PC-3 (cell line): Measurements from ENCODE around the gene BEX1. TPM values are rescaled to one million over a fixed set of nuclear protein-coding genes. Genes with fewer than 3 reads are reported as not detected.
"Not testable (repeated sequence)": the region's sequence is repeated elsewhere in the genome, so short reads cannot be mapped to it uniquely, and the experiment has no call there.

Experiments
- ATAC-seq: fragments of 200-7000 bp; cut with Tn5 transposase; 2 replicates; pipeline ENCODE4 v1.9.1; 2020; ENCODE audit warnings: mild to moderate bottlenecking, moderate library complexity
- BruUV-seq: library from RNA; stranded (reverse); fragments of 400-500 nt; replicated peaks from 2 replicates; lab custom pipeline; 2021; lab: Mats Ljungman, UMichigan
- CTCF ChIA-PET: fragments of 300-600 bp; sonication (Branson Sonifier 250); formaldehyde crosslinking; loops from one replicate; lab custom pipeline; 2022; ENCODE audit warnings: antibody characterized with exemption; lab: Charles Lee
- POLR2A ChIA-PET: fragments of 300-600 bp; sonication (Branson Sonifier 250); formaldehyde crosslinking; loops from one replicate; lab custom pipeline; 2022; ENCODE audit warnings: antibody characterized with exemption; ENCODE audit not compliant: unreplicated experiment; lab: Charles Lee
- DNase-seq: peaks from one replicate; pipeline ENCODE4 v3.0.0-alpha.2; 2015
- H2AFZ ChIP-seq: fragments of 300-600 bp; sonication (generic); 2 replicates; pipeline ENCODE4 v1.6.0; 2016; ENCODE audit warnings: antibody characterized with exemption, low read length
- H3F3A ChIP-seq: fragments of 300-600 bp; sonication (generic); one replicate; pipeline ENCODE4 v1.6.0; 2017; ENCODE audit warnings: antibody characterized with exemption, low read length, control low read depth, mild to moderate bottlenecking; ENCODE audit not compliant: unreplicated experiment
- H3K27ac ChIP-seq: fragments of 300-600 bp; sonication (generic); 2 replicates; pipeline ENCODE4 v1.5.1; 2016; ENCODE audit warnings: mild to moderate bottlenecking, low read length
- H3K27me3 ChIP-seq: fragments of 300-600 bp; sonication (generic); 2 replicates; pipeline ENCODE4 v1.6.1; 2016; ENCODE audit warnings: low read length, mixed read lengths
- H3K36me3 ChIP-seq: fragments of 300-600 bp; sonication (generic); 2 replicates; pipeline ENCODE4 v1.6.1; 2016; ENCODE audit warnings: low read depth, mixed run types, low read length, mixed read lengths
- H3K4me1 ChIP-seq: fragments of 300-600 bp; sonication (generic); 2 replicates; pipeline ENCODE4 v1.5.1; 2016; ENCODE audit warnings: low read length; ENCODE audit not compliant: insufficient read depth
- H3K4me2 ChIP-seq: fragments of 300-600 bp; sonication (generic); 2 replicates; pipeline ENCODE4 v1.6.0; 2016; ENCODE audit warnings: low read length
- H3K4me3 ChIP-seq: fragments of 300-600 bp; sonication (generic); 2 replicates; pipeline ENCODE4 v1.5.1; 2016; ENCODE audit warnings: mild to moderate bottlenecking, low read length, mixed read lengths
- H3K79me2 ChIP-seq: fragments of 300-600 bp; sonication (generic); 2 replicates; pipeline ENCODE4 v1.6.1; 2017; ENCODE audit warnings: low read length, mixed read lengths
- H3K9ac ChIP-seq: fragments of 300-600 bp; sonication (generic); 2 replicates; pipeline ENCODE4 v1.6.0; 2016; ENCODE audit warnings: mild to moderate bottlenecking, low read length
- H3K9me2 ChIP-seq: fragments of 300-600 bp; sonication (generic); replicated peaks from 2 replicates; pipeline ENCODE4 v1.6.1; 2016; ENCODE audit warnings: mixed run types, low read length, mixed read lengths
- H3K9me3 ChIP-seq: fragments of 300-600 bp; sonication (generic); 2 replicates; pipeline ENCODE4 v1.6.1; 2016; ENCODE audit warnings: low read length, mixed read lengths
- H4K20me1 ChIP-seq: fragments of 300-600 bp; sonication (generic); 2 replicates; pipeline ENCODE4 v1.6.1; 2016; ENCODE audit warnings: low read length, mixed read lengths
- EZH2 ChIP-seq: fragments of 300-600 bp; sonication (generic); IDR thresholded peaks from one replicate; pipeline ENCODE4 v1.6.1; 2017; ENCODE audit warnings: antibody characterized with exemption, mild to moderate bottlenecking, low read length; ENCODE audit not compliant: unreplicated experiment
- EZH2phosphoT487 ChIP-seq: fragments of 300-600 bp; sonication (generic); IDR thresholded peaks from 2 replicates; pipeline ENCODE4 v1.6.1; 2018; ENCODE audit warnings: mild to moderate bottlenecking, antibody characterized with exemption, low read length, borderline replicate concordance
- intact Hi-C: fragments of 100-400 bp; cut with micrococcal nuclease; formaldehyde crosslinking; loops from 2 replicates; pipeline ENCODE4 v1.9.0; 2023
- total RNA-seq: library from RNA; depleted of rRNA; stranded (reverse); fragments of >200 nt; gene quantifications from 2 replicates; pipeline ENCODE4 v1.2.3, GENCODE V29; 2014
- TF ChIP-seq, protein P1 (sequence below): fragments of 300-600 bp; sonication (generic); conservative IDR thresholded peaks from 2 replicates; pipeline ENCODE4 v1.5.1; 2017; ENCODE audit warnings: antibody characterized with exemption, low read depth, mild to moderate bottlenecking, low read length

Gene BEX1
- total RNA-seq, 1 experiment from 2014 or later: 4.0 TPM

- no peak overlapping the region for H2AFZ ChIP-seq
- H3K27me3 ChIP-seq: no peaks in the 10 kb centered on the region
- DNase-seq (no peak), ATAC-seq (no peak)
- no peaks in the 10 kb centered on the region for H3K79me2 ChIP-seq
- H4K20me1 ChIP-seq: no peaks in the 10 kb centered on the region
- H3K4me3 ChIP-seq: no peak overlapping the region
- intact Hi-C loops: no loop called here
- no peak overlapping the region for H3K27ac ChIP-seq
- H3K9me3 ChIP-seq: no peaks in the 10 kb centered on the region
- TF ChIP-seq EZH2: no peak
- TF ChIP-seq EZH2phosphoT487: no peak
- TF ChIP-seq, protein P1, sequence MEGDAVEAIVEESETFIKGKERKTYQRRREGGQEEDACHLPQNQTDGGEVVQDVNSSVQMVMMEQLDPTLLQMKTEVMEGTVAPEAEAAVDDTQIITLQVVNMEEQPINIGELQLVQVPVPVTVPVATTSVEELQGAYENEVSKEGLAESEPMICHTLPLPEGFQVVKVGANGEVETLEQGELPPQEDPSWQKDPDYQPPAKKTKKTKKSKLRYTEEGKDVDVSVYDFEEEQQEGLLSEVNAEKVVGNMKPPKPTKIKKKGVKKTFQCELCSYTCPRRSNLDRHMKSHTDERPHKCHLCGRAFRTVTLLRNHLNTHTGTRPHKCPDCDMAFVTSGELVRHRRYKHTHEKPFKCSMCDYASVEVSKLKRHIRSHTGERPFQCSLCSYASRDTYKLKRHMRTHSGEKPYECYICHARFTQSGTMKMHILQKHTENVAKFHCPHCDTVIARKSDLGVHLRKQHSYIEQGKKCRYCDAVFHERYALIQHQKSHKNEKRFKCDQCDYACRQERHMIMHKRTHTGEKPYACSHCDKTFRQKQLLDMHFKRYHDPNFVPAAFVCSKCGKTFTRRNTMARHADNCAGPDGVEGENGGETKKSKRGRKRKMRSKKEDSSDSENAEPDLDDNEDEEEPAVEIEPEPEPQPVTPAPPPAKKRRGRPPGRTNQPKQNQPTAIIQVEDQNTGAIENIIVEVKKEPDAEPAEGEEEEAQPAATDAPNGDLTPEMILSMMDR: no peak
- H3K36me3 ChIP-seq: no peaks in the 10 kb centered on the region
- no peak overlapping the region for H3K9ac ChIP-seq
- no TSS peak for BruUV-seq
- H3K4me1 ChIP-seq: no peaks in the 10 kb centered on the region
- H3K4me2 ChIP-seq: no peak overlapping the region
- POLR2A ChIA-PET: no interaction called here
- no peaks in the 10 kb centered on the region for H3K9me2 ChIP-seq
- CTCF ChIA-PET: no interaction called here
- no peaks in the 10 kb centered on the region for H3F3A ChIP-seq
These were observed 11.3 kb downstream of the BEX1 start for GRCh38 chrX:103052625-103053024.

DNA sequence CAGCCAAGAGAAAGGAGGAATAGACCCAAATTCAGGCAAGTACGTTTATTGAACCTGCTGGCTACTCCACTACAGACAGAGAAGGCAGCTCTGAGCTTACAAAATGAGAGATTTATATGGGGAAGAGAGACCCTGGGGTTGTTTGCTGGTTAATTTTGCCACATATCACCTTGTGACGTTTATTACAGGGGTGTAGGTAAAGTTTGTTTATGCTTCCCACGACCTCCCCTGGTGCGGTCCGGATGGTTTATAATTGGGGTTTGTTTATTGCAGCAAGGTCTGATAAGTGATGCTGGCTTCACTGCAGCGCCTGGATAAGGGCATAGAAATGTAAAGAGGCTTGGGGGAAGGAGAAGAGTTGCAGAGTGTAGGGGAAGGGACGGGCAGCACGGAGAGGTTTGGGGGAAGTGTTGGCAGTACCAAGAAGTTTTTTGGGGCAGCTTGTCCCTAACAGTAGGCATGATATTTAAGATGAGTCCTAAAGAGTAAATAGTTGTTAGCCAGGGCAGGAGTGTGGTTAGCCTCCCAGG is 12.6 kb downstream of the BEX1 start:
- Histone ChIP-seq H3K4me3 (no peak overlapping the region), H3K27ac (no peak overlapping the region), H3K27me3 (no peaks in the 10 kb centered on the region), H3K4me1 (no peaks in the 10 kb centered on the region), H3K9ac (no peak overlapping the region), H3K9me2 (no peaks in the 10 kb centered on the region), H3K36me3 (no peaks in the 10 kb centered on the region), H3K79me2 (no peaks in the 10 kb centered on the region), H3F3A (no peaks in the 10 kb centered on the region), H2AFZ (no peak overlapping the region), H3K9me3 (no peaks in the 10 kb centered on the region), H4K20me1 (no peaks in the 10 kb centered on the region), H3K4me2 (no peak overlapping the region)
- TF ChIP-seq EZH2phosphoT487 (no peak), EZH2 (no peak)
- TF ChIP-seq, protein P1: no peak
- POLR2A ChIA-PET: no interaction called here
- DNase-seq (no peak), ATAC-seq (no peak)
- BruUV-seq: no TSS peak
- CTCF ChIA-PET: no interaction called here
- intact Hi-C loops: no loop called here

DNA sequence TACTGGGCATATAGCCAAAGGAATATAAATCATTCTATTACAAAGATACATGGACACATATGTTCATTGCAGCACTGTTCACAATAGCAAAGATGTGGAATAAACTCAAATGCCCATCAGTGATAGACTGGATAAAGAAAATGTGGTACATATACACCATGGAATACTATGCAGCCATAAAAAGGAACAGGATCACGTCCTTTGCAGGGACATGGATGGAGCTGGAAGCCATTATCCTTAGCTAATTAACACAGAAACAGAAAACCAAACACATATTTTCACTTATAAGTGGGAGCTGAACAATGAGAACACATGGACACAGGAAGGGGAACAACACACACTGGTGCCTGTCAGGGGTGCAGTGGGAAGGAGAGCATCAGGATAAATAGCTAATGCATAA is 30.6 kb downstream of the BEX1 start:
- H2AFZ ChIP-seq: not testable (repeated sequence)

More for the DNA sequence above, 30.6 kb downstream of the BEX1 start:
- POLR2A ChIA-PET, H3K4me2 ChIP-seq, H3F3A ChIP-seq, H3K9ac ChIP-seq, H3K27me3 ChIP-seq, H3K4me3 ChIP-seq, H4K20me1 ChIP-seq, ATAC-seq, H3K27ac ChIP-seq, H3K9me3 ChIP-seq, intact Hi-C loops, H3K79me2 ChIP-seq, H3K4me1 ChIP-seq, H3K36me3 ChIP-seq, H3K9me2 ChIP-seq, BruUV-seq, DNase-seq, CTCF ChIA-PET: not testable (repeated sequence)
